LNCaP clone FGC (cell line): ENCODE data around the gene MMAA.

ENCODE experiments used
- DNase-seq: peaks from one replicate; pipeline ENCODE4 v3.0.0-alpha.2; 2011; ENCODE audit warnings: low read depth
- H3K4me3 ChIP-seq: 2 replicates; pipeline ENCODE4 v1.5.1; 2011; ENCODE audit warnings: mild to moderate bottlenecking, low read depth, low read length, control low read depth
- CTCF ChIP-seq: IDR thresholded peaks from 2 replicates; pipeline ENCODE4 v1.5.1; 2012; ENCODE audit warnings: mild to moderate bottlenecking; ENCODE audit not compliant: control insufficient read depth, insufficient read depth; ENCODE audit errors: extremely low read depth

Gene MMAA

GRCh38 chr4:145709336-145709735, 90.2 kb downstream of the MMAA start:
- no peak for TF ChIP-seq CTCF
- no peak for DNase-seq

More at GRCh38 chr4:145709336-145709735, 90.2 kb downstream of the MMAA start:
- no peak overlapping the region for H3K4me3 ChIP-seq
